GM10266 (cell line): ENCODE data around the gene PTER.

Source experiments
- DNase-seq: peaks from one replicate; pipeline ENCODE4 v3.0.0; 2012; ENCODE audit errors: extremely low spot score
- TF ChIP-seq, protein P1 (sequence below): IDR thresholded peaks from 2 replicates; pipeline ENCODE4 v1.5.1; 2012; ENCODE audit warnings: mild to moderate bottlenecking, low read depth; ENCODE audit not compliant: control insufficient read depth, insufficient read depth; ENCODE audit errors: missing control alignments

Gene PTER

DNA sequence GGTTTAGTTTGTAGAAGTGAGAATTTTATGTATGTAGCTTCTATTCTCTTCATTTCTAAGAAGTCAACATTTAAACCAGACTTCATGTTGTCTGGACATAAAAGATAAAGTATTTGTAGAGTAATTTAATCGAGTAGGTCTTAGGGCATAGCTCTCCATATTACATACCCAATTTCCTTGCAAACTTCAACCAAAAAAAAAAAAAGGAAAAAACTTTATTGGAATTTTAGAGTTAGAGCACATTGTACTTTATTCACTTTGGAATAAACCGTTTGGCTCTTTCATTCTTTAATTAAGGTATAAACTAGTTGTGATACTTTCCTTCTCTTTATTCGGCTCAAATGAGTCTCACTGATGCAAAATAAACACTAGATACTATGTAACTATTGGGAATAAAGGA is 36.0 kb downstream of the PTER start:
- no peak for DNase-seq
- TF ChIP-seq, protein P1, sequence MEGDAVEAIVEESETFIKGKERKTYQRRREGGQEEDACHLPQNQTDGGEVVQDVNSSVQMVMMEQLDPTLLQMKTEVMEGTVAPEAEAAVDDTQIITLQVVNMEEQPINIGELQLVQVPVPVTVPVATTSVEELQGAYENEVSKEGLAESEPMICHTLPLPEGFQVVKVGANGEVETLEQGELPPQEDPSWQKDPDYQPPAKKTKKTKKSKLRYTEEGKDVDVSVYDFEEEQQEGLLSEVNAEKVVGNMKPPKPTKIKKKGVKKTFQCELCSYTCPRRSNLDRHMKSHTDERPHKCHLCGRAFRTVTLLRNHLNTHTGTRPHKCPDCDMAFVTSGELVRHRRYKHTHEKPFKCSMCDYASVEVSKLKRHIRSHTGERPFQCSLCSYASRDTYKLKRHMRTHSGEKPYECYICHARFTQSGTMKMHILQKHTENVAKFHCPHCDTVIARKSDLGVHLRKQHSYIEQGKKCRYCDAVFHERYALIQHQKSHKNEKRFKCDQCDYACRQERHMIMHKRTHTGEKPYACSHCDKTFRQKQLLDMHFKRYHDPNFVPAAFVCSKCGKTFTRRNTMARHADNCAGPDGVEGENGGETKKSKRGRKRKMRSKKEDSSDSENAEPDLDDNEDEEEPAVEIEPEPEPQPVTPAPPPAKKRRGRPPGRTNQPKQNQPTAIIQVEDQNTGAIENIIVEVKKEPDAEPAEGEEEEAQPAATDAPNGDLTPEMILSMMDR: no peak

DNA sequence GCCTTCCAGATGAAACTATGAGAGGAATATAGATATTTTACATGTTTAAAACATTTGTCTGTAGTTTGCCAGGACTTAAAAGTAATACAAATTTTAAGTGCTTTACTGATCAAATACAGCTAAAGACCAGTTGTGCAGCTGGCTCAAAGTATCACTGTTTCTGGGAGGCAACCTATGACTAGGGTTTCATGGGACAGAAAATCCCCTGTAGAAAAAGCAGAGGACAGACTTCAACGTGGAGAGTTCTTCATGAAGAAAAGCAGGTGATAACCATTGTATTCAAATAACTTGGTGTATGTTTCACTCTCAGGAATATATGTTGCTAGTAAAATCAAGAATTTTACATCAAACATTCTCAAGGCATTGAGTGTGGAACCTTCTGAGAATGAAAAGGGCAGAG is 40.9 kb downstream of the PTER start:
- TF ChIP-seq, protein P1: no peak
- no peak for DNase-seq

- DNase-seq: no peak
- TF ChIP-seq, protein P1: no peak
These were observed 42.0 kb downstream of the PTER start for GRCh38 chr10:16478801-16479200.

DNA sequence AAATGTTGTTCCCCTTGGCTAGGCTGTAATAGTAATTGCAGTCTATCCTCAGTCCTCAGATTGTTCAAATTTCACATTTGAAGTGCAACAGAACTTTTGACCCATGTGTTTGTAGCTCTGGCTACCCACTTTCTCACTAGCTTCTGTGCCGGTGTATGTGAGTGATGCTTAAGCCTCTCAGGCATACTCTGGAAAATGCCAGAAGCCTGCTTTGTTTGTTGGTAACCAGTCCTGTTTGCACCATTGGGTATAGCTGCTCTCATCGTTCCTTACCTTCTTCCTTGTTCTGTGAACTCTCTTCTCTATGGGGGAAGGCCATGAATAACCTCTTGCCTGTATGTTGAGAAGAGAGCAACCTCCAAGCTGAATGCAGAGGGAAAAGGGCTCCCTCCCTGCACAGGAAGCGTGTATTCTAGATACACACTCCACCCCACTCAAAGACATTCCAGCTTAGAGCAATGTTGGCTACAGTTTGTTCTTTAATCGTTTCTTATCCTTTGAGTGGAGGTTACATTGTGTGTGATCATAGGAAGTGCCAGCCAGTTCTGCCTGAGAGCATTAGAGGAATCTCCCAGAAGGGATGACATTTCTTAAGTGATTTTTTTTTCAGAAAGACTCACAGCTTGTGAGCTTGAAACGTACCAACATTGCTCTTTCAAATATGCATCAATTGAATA is 44.4 kb downstream of the PTER start:
- TF ChIP-seq, protein P1: no peak

GRCh38 chr10:16483241-16483917 is 46.6 kb downstream of the PTER start:
- no peak for DNase-seq
- TF ChIP-seq, protein P1: no peak

More for the DNA sequence above, 44.4 kb downstream of the PTER start:
- DNase-seq: no peak

- TF ChIP-seq, protein P1: no peak
- no peak for DNase-seq
These were observed 53.7 kb downstream of the PTER start for GRCh38 chr10:16490511-16490910.

- TF ChIP-seq, protein P1: no peak
- no peak for DNase-seq
These were observed 55.1 kb downstream of the PTER start for GRCh38 chr10:16491933-16492332.
